H1 (cell line): Measurements from ENCODE around the gene EVX2. TPM values are rescaled to one million over a fixed set of nuclear protein-coding genes. Genes with fewer than 3 reads are reported as not detected.

Experiments used
- CBX8 ChIP-seq: fragments of 300-800, 300-1000 bp; sonication (generic); IDR thresholded peaks from 2 replicates; pipeline ENCODE4 v1.7.1; 2016; ENCODE audit warnings: low read depth, low read length, borderline replicate concordance
- CHD1 ChIP-seq: IDR thresholded peaks from 2 replicates; pipeline ENCODE4 v1.6.1; 2012; ENCODE audit warnings: low read depth, low read length, improper control_type of control experiment
- EZH2 ChIP-seq: fragments of 200-600 bp; sonication (generic); IDR thresholded peaks from 2 replicates; pipeline ENCODE4 v1.7.1; 2012; ENCODE audit warnings: low read depth, mild to moderate bottlenecking, moderate library complexity, low read length, inconsistent platforms; ENCODE audit not compliant: severe bottlenecking
- KDM5A ChIP-seq: fragments of 200-600 bp; IDR thresholded peaks from 2 replicates; pipeline ENCODE4 v1.7.1; 2012; ENCODE audit warnings: mild to moderate bottlenecking, low read length, inconsistent platforms, mixed read lengths
- NRF1 ChIP-seq: IDR thresholded peaks from 2 replicates; pipeline ENCODE4 v1.6.1; 2011; ENCODE audit warnings: mild to moderate bottlenecking, low read depth, low read length, improper control_type of control experiment
- PHF8 ChIP-seq: fragments of 200-600 bp; sonication (generic); conservative IDR thresholded peaks from 2 replicates; pipeline ENCODE4 v1.7.1; 2012; ENCODE audit warnings: low read depth, mild to moderate bottlenecking, inconsistent platforms, low read length, moderate library complexity
- POU5F1 ChIP-seq: IDR thresholded peaks from 2 replicates; pipeline ENCODE4 v1.6.1; 2011; ENCODE audit warnings: low read depth, mild to moderate bottlenecking, low read length, moderate library complexity
- RBBP5 ChIP-seq: IDR thresholded peaks from 2 replicates; pipeline ENCODE4 v1.7.1; 2012; ENCODE audit warnings: low read depth, mild to moderate bottlenecking, inconsistent platforms, low read length, moderate library complexity, borderline replicate concordance
- RNF2 ChIP-seq: fragments of 200-900, 300-1000 bp; sonication (generic); IDR thresholded peaks from 2 replicates; pipeline ENCODE4 v1.7.1; 2016; ENCODE audit warnings: borderline replicate concordance, low read depth, mild to moderate bottlenecking, antibody characterized with exemption, low read length; ENCODE audit not compliant: poor library complexity, severe bottlenecking; ENCODE audit errors: missing control alignments
- RXRA ChIP-seq: IDR thresholded peaks from 2 replicates; pipeline ENCODE4 v1.6.1; 2011; ENCODE audit warnings: low read depth, mild to moderate bottlenecking, low read length, moderate library complexity; ENCODE audit not compliant: insufficient read depth
- SIN3A ChIP-seq, 2 experiments: IDR thresholded peaks in 1 of 2; conservative IDR thresholded peaks in 1 of 2; 2 replicates each; pipeline ENCODE4 v1.6.1; 2011 to 2012; ENCODE audit warnings: low read length in 2 of 2, improper control_type of control experiment in 1 of 2, low read depth in 1 of 2, mild to moderate bottlenecking in 1 of 2
- SUZ12 ChIP-seq: fragments of 200-600 bp; sonication (generic); IDR thresholded peaks from 2 replicates; pipeline ENCODE4 v1.6.1; 2012; ENCODE audit warnings: mild to moderate bottlenecking, inconsistent platforms, low read length, moderate library complexity, mixed read lengths
- TEAD4 ChIP-seq: IDR thresholded peaks from 2 replicates; pipeline ENCODE4 v1.6.1; 2012; ENCODE audit warnings: low read depth, low read length, inconsistent platforms, mixed read lengths
- polyA plus RNA-seq, 7 experiments: library from polyadenylated mRNA; depleted of rRNA in 3 of 7; stranded (reverse) in 5 of 7; unstranded in 2 of 7; fragments of >200 nt in 5 of 7; fragments of 200-250 nt in 2 of 7; gene quantifications; 1 replicate in 5 of 7; 2 replicates in 1 of 7; 4 replicates in 1 of 7; pipeline versions ENCODE4 v1.2.1 to v1.2.3, GENCODE V29; 2011 to 2013; ENCODE audit warnings: missing spikeins in 2 of 7, mixed read lengths in 2 of 7
- total RNA-seq: library from RNA; stranded (reverse); fragmentation: NEBNext Ultra II Directional; extraction: Animal tissue kit (Norgen Biotek cat#: 25700); gene quantifications from 2 replicates; pipeline ENCODE4 v1.2.1, GENCODE V29; 2021

Gene EVX2
- total and polyA plus RNA-seq, 2 of the 8 experiments (the other 6 are each of a cell fraction or from before 2014, with no cell fraction given), result not detected

DNA sequence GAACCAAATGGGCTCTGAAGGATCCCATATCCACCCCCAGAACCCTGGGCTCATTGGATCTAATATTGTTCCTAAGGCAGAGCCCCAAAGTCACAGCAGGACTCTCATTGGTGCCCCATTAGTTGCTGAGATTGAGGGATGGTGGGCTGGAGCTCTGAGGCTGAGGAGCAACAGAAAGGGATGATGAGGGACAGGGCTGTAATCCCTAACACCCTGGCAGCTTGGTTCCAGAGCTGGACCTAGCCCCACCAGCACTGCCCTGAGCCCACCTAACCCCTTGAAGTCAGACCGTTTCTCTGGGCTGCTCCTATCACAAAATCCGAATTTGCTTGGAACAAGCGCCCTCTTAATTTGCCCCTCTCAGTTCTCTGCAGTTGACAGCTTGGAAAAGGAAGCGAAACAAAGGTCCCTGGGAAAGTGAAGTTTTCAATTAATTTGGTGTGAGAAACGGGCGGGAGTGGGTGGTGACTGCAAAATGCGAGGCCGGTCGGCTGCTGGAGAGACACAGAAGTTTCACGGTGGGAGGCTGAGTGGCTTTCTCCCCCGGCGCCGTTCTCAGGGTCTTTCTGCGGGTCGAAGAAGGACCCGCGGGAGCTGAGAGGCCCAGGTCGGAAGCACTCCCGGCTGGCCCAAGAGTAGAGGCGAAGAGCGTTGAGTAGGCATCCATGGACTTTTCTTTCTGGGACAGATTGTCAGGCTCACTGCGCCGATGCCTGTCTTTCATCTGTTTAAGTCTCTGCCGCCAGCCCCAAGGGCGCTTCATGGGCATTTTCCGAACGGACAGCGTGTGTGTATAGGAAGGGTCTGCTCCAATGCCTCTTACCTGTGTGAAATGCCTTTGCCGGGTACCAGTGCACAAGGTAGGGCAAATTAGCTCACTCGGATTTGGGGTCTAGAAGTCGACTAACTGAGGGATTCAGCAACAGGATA, 7.8 kb upstream of the EVX2 start (continued):
- no peak for TF ChIP-seq KDM5A
- no peak for TF ChIP-seq NRF1
- TF ChIP-seq SIN3A (conservative IDR thresholded peaks at IDR 0.05 in 1 of 2, IDR thresholded peaks at IDR 0.05 in 1 of 2; ENCODE audit: low read depth in 1 of 2, low read length in 2 of 2), result 0 out of 4 replicates have a peak, but pooled peaks of 1 of the 2 experiments have one; percentile 24
- TF ChIP-seq RXRA, result no peak
- TF ChIP-seq CBX8, result peak; percentile 59; the same call in 1 of the 2 replicates
- TF ChIP-seq POU5F1, result no peak
- TF ChIP-seq RBBP5, result no peak
- TF ChIP-seq SUZ12, result peak; percentile 99
- no peak for TF ChIP-seq TEAD4
- no peak for TF ChIP-seq PHF8
- TF ChIP-seq CHD1, result no peak
- TF ChIP-seq RNF2, result peak; percentile 98
- TF ChIP-seq EZH2, result peak; percentile 99
